HG03565 (cell line): Measurements from ENCODE around the gene ATP10A.

Experiments used
- ATAC-seq: cut with Tn5 transposase; IDR thresholded peaks from one replicate; pipeline ENCODE4 v1.9.1; 2021; ENCODE audit warnings: mild to moderate bottlenecking, moderate library complexity; ENCODE audit not compliant: unreplicated experiment

The ATP10A gene

DNA sequence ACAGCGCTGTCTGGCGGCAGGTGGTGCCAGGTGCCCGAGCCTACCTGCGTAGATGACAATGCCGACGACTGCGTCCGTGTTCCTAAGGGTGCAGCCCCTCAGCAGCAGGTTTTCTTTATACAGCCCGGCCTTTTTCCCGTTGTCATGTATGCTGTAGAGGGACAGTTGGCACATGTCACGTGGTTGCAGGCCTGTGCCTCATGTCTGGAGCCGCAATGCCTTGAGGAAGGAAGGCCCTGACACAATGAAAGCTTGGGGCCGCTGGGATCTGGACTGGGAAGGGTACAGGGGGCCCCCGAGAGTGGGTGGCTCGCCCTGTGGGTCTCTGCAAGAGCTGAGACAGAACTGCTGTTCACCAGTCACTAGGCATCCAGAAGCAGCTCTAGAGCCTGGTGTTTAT lies 136.0 kb downstream of the ATP10A start:
- no peak for ATAC-seq

DNA sequence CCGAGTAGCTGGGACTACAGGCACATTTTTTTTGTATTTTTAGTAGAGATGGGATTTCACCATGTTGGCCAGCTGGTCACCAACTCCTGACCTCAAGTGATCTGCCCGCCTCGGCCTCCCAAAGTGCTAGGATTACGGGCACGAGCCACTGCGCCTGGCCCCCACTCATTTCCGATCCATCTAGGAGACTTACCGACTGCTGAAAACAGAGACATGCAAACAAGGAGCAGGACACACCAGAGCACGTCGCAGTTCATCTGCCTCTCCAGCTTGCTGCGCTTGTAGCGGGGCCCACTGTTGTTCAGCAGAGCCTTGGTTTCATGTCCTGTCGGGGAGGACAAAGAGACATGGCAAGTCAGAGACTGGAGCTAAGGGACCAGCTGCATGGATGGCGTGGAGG lies 137.4 kb downstream of the ATP10A start:
- no peak for ATAC-seq

DNA sequence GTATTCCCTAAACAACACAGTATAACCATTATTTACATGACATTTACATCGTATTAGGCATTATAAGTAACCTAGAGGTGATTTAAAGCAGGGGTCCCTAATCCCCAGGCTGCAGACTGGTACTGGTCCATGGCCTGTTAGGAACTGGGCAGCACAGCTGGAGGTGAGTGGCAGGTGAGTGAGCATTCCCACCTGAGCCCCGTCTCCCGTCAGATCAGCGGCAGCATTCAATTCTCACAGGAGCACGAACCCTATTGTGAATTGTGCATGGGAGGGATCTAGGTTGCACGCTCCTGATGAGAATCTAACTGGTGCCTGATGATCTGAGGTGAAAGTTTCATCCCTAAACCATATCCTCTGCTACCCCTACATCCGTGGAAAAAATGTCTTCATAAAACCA lies 138.2 kb downstream of the ATP10A start:
- ATAC-seq: no peak

DNA sequence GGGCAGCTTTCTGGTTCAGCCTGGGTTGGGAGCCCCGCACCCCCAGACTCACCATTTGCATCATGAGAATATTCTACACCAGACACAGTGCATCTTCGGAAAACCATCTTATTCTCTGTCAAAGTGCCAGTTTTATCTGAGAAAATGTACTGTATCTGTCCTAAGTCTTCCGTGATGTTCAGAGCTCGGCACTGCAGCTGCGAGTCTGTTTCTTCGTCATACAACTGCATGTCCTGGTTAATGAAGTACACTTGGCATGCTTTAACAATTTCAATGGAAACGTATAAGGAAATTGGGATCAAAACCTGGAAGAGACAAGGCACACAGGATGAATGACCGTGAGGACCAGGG lies 141.5 kb downstream of the ATP10A start:
- no peak for ATAC-seq

DNA sequence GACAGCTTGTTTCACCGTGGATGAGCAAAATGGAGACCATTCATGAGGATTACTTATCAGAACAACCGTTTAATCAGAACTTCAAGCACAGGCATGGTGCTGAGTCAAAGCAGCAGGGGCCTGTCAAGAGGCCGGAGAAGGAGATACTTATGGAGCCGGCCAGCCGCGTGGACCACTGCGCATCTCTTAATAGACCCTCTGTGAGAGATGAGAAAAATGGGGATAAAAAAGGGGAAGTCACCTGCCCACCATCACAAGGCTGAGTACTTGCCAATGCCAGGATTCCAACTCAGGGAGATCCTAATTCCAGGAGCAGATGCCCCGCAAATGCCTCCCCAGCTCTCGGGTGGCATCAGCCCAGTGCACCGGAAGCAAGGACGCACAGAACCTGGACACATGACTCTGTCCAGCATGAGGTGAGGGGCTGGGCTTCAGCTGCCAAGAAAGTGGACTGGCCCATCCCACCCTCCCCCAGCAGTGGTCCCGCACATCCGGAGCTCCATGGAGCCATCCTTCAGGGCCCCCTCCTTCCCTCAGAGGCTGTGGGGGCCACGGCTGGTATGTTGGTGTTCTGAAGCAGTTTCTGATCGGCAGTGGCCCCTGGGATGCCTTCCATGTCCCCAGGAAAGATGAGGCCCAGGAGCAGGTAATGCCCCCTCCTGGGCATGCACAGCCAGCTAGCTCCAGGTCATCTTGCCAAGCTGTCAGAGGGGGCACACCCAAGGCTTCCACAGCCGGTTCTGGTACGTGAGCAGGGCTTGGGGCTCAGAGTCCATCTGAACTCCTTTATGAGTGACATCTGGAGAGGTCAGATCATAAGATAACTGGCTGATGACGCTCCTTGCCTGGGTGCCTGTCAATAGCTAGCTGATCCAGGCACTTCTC lies 143.8 kb downstream of the ATP10A start:
- no peak for ATAC-seq

DNA sequence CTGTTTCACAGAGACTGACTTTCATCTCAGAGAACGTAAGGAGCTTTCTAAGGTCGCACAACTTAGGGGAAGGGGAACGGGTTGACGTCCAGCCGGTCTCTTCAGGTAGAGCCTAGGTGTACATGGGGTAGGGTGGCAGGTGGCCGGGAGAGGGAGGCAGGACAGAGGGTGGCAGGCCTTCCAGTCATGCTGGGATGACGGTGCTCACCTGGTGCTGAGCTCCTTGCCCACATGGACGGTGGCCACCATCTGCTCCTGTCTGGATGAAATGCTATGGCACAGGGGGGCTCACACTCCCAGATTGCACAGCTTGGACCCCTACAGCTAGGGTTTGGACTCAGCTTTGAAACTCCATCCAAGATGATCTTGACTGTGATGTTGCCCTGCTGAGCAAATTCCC lies 144.5 kb downstream of the ATP10A start:
- ATAC-seq: no peak

DNA sequence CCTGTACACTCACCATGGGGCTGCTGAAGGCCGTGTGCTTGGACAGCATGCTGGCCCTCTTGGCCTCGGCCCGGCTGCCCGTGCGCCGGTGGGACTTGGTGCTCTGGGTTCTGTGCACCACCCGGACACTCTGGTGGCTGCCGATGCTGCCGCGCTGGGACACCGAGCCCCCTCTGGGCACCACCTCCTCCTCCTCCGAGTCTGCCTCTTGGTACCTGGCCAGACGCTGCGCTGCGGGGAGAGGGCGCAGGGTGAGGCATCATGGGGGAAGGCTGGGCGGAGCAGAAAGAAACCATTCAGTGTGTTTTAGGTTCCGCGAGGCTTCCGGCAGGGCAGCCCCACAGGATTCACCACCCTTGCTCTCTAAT lies 145.0 kb downstream of the ATP10A start:
- ATAC-seq: no peak

DNA sequence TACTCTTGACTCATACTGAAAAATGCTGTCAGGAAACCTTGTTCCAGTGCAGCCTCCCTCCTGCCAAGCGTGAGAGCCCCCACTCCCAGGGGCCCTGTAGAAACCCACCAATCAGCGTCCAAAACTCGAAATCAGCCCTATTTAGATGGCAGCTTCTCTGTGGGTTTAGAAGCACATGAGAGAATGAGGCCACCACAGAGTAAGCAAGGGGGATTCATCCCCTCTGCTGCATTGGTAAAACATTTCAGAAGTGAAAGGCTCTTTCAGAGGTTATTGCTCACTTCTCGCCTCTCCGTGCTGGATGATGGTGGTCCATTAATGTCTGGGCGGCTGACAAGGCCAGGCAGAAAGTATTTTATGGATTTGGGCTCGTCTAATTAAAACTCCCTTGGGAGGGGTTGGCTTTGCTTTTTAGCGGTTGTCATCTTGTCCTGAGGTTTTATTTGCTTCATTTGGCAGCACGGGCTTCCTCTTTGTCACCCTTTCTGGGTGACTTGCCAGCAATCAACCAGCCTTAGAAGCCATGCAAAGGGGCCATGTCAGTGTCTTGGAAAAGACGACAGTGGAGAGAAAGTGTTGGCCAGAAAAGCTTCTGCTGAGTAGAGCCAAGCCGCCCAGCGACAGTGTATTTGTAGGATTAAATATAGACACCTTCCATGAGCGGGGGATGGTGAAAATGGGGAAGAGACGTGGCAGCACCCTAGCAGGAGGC lies 145.5 kb downstream of the ATP10A start:
- peak; percentile 74 for ATAC-seq

DNA sequence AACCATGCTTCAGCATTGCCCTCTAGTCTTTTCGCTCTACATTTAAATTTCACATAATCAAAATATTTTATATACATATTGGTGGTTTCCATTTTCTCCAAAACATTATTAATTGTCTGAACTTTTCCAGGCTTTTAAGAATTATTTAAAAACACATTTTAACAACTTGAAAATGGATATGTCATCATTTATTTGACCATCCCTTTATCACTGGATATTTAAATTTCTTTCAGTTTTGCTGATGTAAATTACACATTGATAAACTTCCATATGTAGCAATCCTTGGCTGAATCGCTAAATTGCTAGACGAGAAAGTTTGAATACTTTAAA lies 146.0 kb downstream of the ATP10A start:
- no peak for ATAC-seq

DNA sequence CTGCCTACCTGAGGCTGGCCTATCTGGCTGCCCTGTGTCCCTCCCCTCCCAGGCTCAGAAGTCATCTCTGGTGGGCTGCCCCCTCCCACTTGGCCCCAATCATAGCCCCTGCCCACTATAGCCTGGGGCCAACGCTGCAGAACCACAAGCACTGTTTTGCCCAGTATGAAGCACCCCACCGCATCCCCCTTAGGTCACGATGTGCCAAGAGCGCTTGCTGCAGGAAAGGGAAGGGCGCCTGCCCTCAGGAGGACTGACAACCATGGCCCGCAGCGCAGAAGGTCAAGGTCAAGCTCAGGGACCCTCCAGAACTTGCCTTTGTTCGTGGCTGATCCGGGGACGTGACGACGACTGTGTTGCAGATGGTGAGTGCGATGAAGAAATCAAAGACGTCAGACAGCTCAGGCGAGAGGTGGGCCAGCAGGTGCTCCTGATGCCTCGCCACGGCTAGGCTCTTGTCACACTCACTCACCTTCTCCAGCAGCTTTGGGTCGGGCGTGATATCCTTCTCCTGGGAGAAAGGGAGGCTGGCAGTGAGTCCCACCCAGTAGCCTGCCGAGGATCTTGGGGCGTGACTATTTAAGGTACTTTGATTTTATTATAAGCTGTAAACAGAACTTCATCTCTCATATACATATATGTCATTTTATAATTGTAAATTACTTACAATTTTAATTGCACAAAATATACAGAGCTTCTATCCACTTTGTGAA lies 146.6 kb downstream of the ATP10A start:
- no peak for ATAC-seq

DNA sequence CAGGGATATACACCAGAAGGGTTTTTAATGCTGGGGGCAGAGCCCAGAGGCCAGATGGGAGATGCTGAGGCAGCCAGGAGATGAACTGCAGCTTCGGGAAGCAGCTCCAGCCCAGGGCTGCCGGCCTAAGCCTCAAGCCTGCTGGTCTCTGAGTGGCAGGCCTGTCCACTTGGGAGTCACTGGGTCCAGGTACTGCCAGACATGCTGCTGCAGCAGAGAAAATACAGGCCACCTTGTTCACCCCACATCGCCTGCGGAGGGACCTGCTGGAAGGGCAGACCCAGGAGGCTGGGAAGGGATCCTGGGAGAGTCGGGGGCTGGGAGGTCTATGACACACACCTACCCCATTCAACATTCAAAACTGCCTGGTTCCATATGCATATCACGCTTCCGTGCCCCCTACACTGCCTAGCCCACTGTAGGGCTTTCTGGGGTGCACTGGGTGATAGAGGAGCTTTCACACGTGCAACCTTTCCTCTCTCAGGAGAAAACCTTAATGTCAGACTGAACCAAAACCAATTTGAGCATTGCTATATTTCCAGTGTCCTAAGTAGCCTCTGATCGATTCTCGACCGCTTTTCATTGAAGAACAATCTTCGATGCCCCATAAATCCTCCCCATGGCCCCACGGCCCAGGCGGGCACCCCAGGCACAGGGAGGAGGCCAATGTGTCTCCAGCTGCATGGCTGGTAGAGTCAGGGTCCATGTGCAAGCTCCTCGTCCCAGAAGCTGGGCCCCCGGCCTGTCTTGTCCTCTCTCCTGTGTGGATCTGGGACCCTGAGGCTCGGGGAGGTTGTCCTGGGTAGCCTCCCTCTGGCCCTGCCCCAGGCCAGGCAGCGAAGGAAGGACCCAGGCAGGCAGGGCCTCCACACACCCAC lies 147.4 kb downstream of the ATP10A start:
- ATAC-seq: no peak

DNA sequence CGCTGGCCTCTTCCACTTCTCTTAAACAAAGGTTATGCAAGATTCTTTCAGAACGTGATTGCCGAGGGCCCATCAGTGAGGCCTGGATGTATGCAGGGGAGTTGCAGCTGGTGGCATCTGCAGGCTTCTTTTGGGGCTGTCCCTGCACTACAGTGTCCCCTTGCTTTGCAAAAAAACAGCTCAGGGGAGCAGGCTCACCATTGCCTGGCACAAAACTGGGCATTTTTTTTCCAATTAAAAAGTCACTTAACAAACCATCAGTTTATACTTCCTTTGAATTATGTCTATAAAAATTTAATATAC lies 148.6 kb downstream of the ATP10A start:
- ATAC-seq: no peak

DNA sequence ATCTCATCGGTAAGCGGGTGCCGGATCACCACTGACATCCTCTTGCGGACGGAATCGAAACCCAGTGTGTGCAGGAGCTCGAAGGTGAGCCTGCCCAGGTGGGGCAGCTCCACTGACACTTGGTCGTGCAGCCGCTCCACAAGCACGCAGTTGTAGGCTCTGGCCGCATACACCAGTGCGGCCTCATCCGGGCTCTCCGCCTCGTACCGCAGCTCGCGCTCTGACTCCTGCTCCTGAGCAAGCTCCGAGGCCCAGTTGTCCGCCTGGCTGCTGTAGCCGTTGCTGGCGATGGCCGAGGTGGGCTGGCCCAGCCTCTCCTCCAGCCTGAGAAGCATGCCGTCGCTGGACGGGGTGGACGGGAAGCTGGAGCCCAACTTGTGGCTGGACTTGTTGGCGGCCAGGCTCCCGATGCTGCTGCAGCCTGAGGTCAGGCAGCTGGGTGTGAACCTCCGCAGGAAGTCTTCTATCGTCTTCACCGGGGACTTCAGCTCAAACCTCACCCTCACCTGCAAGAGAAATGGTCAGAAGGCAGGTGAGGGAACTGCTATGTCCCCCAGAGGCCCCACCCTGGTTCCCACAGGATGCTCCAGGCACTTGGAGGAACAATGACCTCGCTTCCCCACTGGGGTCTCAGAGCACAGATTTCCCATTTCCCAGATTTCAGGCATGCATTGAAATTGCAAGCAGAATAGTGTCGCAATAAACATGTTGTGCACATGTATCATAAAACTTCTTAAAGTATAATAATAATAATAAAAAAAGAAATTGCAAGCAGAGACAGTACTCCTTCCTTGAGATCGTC lies 149.2 kb downstream of the ATP10A start:
- ATAC-seq: no peak

DNA sequence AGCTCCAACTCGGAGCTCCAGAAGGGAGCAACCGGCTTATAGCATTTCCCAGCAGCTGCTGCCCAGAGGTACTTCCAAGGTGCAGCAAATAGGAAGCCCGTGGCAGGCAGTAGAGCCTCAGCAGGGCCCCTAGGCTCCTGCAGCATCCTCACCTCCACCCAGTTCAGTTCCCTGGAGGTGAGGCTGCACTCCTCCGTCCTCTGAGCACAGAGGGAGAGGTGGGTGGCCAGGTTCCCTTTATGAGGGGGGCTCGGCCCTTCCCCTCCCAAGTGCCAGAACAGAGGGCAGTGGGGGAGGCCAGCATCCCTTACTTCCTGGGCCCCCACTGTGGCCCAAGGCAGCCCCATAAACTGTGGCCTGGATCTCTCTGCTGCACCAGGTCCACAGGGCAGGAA lies 150.2 kb downstream of the ATP10A start:
- no peak for ATAC-seq

DNA sequence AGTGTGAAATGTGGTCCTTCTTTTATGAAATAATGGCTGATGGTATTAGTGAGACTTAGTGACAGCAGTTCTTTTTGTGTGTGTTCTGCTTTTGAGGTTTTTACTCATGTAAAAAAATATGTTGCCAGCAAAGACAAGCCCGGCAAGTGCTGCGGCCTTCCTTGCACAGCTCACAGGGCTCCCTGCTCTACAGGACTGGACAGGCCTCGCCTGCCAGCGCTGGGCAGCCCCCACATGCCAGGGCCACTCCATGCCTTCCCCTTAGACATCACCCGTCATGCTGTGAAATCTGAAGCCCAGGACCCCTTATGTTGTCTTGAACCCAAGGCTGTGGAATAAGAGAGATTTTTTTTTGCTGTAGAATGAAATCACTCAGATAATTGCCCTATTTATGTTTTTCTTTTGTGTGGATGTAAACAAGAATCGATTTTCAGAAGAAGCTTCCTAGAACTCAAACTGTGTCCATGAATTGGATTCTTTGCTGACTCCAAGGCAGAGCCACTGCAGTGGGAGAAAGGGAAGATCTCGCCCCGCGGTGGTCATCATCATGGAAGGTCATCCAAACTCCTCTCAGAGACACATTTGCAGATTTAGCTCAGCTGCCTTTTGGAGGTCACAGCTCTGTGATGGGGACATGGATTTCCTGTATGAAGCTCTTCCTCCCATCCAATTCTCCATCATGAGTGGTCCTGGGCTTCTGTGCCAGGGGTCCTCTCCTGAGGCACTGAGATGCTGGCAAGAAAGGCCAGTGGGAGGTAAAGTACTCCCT lies 150.8 kb downstream of the ATP10A start:
- no peak for ATAC-seq

DNA sequence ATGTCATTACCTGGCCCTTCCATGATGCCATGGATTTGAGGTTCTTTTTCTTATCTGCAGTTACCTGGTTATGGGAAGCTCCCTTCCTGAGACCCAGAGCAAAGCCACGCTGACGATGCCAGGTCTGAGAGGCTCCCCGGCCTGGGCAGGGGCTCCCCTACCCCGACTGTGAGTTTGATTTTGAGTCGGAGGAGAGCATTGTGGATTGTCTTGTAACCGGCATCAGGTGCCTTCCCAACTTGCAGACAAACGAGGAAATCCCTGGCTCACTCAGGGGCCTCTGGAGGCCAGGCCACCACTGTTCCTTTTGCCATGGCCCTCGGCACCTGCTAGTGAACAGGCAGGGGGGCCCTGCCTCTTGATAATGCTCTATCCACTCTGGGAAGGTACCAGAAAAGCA lies 151.4 kb downstream of the ATP10A start:
- no peak for ATAC-seq

DNA sequence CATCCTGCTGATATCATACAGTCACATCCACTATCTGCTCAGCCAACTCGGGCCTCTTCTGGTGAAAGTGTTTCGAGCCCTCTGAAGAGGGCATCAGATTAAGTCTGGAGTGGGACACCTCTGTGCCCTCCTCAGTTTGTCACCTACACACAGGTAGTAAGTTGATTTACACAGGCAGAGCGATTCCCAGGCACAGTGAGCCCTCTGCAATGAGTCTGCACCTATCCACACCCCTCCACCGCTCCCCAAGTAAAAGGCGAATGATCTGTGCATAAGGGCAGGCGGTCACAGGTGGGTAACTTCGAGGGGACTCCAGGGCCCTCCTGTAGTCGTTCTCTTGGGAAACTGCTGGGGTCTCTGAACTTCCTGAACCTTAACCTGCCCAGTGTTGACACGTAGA lies 152.0 kb downstream of the ATP10A start:
- no peak for ATAC-seq

DNA sequence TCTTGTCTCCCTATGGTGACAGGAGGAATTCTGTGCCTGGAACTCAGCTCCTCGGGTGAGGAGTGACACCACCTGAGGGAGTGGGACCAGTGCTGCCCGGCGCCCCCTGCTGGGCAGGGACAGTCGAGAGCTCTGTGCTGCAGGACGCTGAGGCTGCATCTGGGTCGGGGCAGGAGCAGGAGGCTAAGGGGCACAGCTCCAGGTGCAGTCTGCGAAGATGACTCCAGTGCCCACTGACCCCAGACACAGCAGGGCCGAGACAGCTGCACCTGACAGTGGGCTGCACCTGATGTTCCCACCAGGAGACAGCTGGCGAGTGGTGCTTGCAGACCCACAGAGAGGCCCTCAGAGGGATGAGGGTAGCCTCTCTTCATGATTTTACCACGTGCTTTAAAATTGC lies 152.9 kb downstream of the ATP10A start:
- no peak for ATAC-seq

DNA sequence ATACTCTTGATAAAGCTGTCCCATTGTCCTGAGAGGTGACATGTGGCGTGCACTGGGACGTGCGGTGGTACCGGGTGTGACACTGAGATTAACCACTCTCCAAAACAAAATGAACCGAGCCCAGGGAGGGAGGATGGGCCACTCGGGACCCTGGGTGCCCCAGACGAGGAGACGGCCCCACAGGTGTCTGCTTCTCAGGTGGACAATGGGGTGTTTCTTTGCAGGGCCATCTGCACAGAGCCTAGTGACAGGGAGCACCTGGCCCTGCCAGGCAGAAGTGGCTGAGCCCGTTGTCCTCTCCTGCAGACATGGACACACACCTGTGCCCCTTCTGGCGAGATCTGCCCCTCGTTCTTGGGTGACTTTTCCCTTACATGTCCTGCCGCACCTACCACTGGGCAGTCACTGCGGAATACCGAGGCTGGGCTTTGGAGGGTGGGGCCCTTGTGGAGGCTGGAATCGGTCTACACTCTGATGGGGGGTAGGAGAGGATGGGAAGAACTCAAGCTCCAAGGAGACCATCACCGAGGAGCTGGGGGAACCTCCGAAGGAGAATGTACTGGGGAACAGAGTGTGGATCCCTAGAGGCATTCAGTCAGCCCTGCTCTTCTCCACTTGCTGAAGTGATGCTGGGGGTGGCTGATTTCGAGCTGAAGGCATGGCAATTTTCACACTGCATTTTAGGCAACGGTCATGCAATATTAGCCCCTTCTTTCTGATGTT lies 153.5 kb downstream of the ATP10A start:
- ATAC-seq: no peak
